Mesenchymal stem cell (in vitro differentiated cells and primary cell): ENCODE measurements around the gene GRK4.
"Not testable (repeated sequence)": the region's sequence is repeated elsewhere in the genome, so short reads cannot be mapped to it uniquely, and the experiment has no call there.

Experiments used
- DNase-seq: peaks from one replicate; pipeline ENCODE4 v3.0.0-alpha.2; 2013
- H2AFZ ChIP-seq: one replicate; pipeline ENCODE4 v1.6.1; 2013; ENCODE audit warnings: low read depth, mild to moderate bottlenecking, control low read depth, inconsistent platforms, low read length, moderate library complexity
- H2AK5ac ChIP-seq: 2 replicates; pipeline ENCODE4 v1.6.1; 2013; ENCODE audit warnings: low read length, moderate library complexity, mild to moderate bottlenecking, inconsistent platforms; ENCODE audit not compliant: severe bottlenecking
- H2BK120ac ChIP-seq: one replicate; pipeline ENCODE4 v1.6.1; 2013; ENCODE audit warnings: low read depth, mild to moderate bottlenecking, inconsistent platforms, low read length, moderate library complexity
- H2BK12ac ChIP-seq, 2 experiments: one replicate each; pipeline ENCODE4 v1.6.1; 2013; ENCODE audit warnings: inconsistent platforms in 2 of 2, low read length in 2 of 2, mild to moderate bottlenecking in 2 of 2, moderate library complexity in 2 of 2, control low read depth in 1 of 2
- H2BK15ac ChIP-seq: one replicate; pipeline ENCODE4 v1.6.1; 2013; ENCODE audit warnings: mild to moderate bottlenecking, low read depth, inconsistent platforms; ENCODE audit not compliant: poor library complexity, severe bottlenecking
- H2BK5ac ChIP-seq: 2 replicates; pipeline ENCODE4 v1.6.1; 2013; ENCODE audit warnings: low read depth, mild to moderate bottlenecking, low read length, control low read depth, inconsistent platforms; ENCODE audit not compliant: poor library complexity, severe bottlenecking
- H3K14ac ChIP-seq, 2 experiments: one replicate each; pipeline ENCODE4 v1.6.1; 2013; ENCODE audit warnings: inconsistent platforms in 2 of 2, low read length in 2 of 2, control low read depth in 1 of 2, mild to moderate bottlenecking in 1 of 2, moderate library complexity in 1 of 2
- H3K18ac ChIP-seq, 2 experiments: one replicate each; pipeline ENCODE4 v1.6.1; 2013; ENCODE audit warnings: inconsistent platforms in 2 of 2, low read length in 2 of 2, control low read depth in 1 of 2, low read depth in 1 of 2, mild to moderate bottlenecking in 1 of 2
- H3K23ac ChIP-seq, 2 experiments: one replicate each; pipeline ENCODE4 v1.6.1; 2013; ENCODE audit warnings: inconsistent platforms in 2 of 2, low read length in 2 of 2, mild to moderate bottlenecking in 2 of 2, moderate library complexity in 2 of 2, control low read depth in 1 of 2
- H3K27ac ChIP-seq: 2 replicates; pipeline ENCODE4 v1.5.1; 2013; ENCODE audit warnings: mild to moderate bottlenecking, moderate library complexity, low read length, control low read depth, inconsistent platforms; ENCODE audit not compliant: poor library complexity, severe bottlenecking
- H3K27me3 ChIP-seq, 2 experiments: 2 replicates each; pipeline versions ENCODE4 v1.6.1 to v1.7.0; 2013; ENCODE audit warnings: low read length in 2 of 2, mild to moderate bottlenecking in 2 of 2, moderate library complexity in 2 of 2, control low read depth in 1 of 2, inconsistent platforms in 1 of 2; ENCODE audit not compliant: control insufficient read depth in 1 of 2, insufficient read depth in 1 of 2
- H3K36me3 ChIP-seq, 2 experiments: 2 replicates each; pipeline versions ENCODE4 v1.6.1 to v1.7.0; 2013; ENCODE audit warnings: low read length in 2 of 2, control low read depth in 1 of 2, inconsistent platforms in 1 of 2, low read depth in 1 of 2, mild to moderate bottlenecking in 1 of 2; ENCODE audit not compliant: insufficient read depth in 2 of 2, control insufficient read depth in 1 of 2
- H3K4ac ChIP-seq, 2 experiments: one replicate each; pipeline ENCODE4 v1.6.1; 2013; ENCODE audit warnings: inconsistent platforms in 2 of 2, low read length in 2 of 2, mild to moderate bottlenecking in 2 of 2, moderate library complexity in 2 of 2, control low read depth in 1 of 2, low read depth in 1 of 2
- H3K4me1 ChIP-seq: 2 replicates; pipeline ENCODE4 v1.6.1; 2013; ENCODE audit warnings: low read depth, low read length, control low read depth; ENCODE audit not compliant: control insufficient read depth, insufficient read depth
- H3K4me2 ChIP-seq: 2 replicates; pipeline ENCODE4 v1.6.1; 2013; ENCODE audit warnings: low read length, mild to moderate bottlenecking, inconsistent platforms; ENCODE audit not compliant: poor library complexity, severe bottlenecking
- H3K4me3 ChIP-seq, 2 experiments: 2 replicates each; pipeline versions ENCODE4 v1.5.1 to v1.7.0; 2013; ENCODE audit warnings: low read length in 2 of 2, mild to moderate bottlenecking in 2 of 2, control low read depth in 1 of 2, low read depth in 1 of 2; ENCODE audit not compliant: insufficient read depth in 1 of 2
- H3K79me1 ChIP-seq: replicated peaks from 2 replicates; pipeline ENCODE4 v1.6.1; 2013; ENCODE audit warnings: mild to moderate bottlenecking, control low read depth, low read length, inconsistent platforms; ENCODE audit not compliant: poor library complexity, severe bottlenecking
- H3K9ac ChIP-seq: 2 replicates; pipeline ENCODE4 v1.7.0; 2013; ENCODE audit warnings: mild to moderate bottlenecking, low read length, moderate library complexity
- H3K9me3 ChIP-seq: 2 replicates; pipeline ENCODE4 v1.7.0; 2013; ENCODE audit warnings: mild to moderate bottlenecking, low read length; ENCODE audit not compliant: control insufficient read depth
- H4K8ac ChIP-seq: one replicate; pipeline ENCODE4 v1.6.1; 2013; ENCODE audit warnings: inconsistent platforms, mild to moderate bottlenecking, low read length, moderate library complexity
- H4K91ac ChIP-seq: one replicate; pipeline ENCODE4 v1.6.1; 2013; ENCODE audit warnings: mild to moderate bottlenecking, low read length, inconsistent platforms
- WGBS: methylation state at CpG from one replicate; pipeline ENCODE4 v1.1.7; 2013; ENCODE audit warnings: mixed read lengths; 5-methylcytosine and 5-hydroxymethylcytosine counted together

The GRK4 gene

GRCh38 chr4:2938411-2938810 lies 25.0 kb upstream of the GRK4 start:
- not testable (repeated sequence) for H4K91ac ChIP-seq, H3K23ac ChIP-seq, H3K27ac ChIP-seq, H3K4me3 ChIP-seq, H3K14ac ChIP-seq, H2AK5ac ChIP-seq, H3K9me3 ChIP-seq, H3K27me3 ChIP-seq, H2BK15ac ChIP-seq, H3K4ac ChIP-seq, H3K4me2 ChIP-seq, H2AFZ ChIP-seq, H4K8ac ChIP-seq, DNase-seq, H2BK5ac ChIP-seq, H3K9ac ChIP-seq, H3K18ac ChIP-seq, H2BK12ac ChIP-seq, H2BK120ac ChIP-seq
- peaks cover 68 to 71% of the 10 kb centered on the region in 2 experiments for H3K36me3 ChIP-seq
- peaks cover 26% of the 10 kb centered on the region for H3K79me1 ChIP-seq
- peaks cover 31% of the 10 kb centered on the region for H3K4me1 ChIP-seq
- 97% methylated on average over 9 of the region's 10 CpGs for WGBS

GRCh38 chr4:2938906-2939305 lies 24.5 kb upstream of the GRK4 start:
- no peaks in the 10 kb centered on the region for H3K27me3 ChIP-seq
- H2BK120ac ChIP-seq = no peak overlapping the region
- no peak overlapping the region for H3K4ac ChIP-seq
- no peak overlapping the region for H2BK12ac ChIP-seq
- H3K9me3 ChIP-seq = no peaks in the 10 kb centered on the region
- no peak overlapping the region for H2AFZ ChIP-seq
- no peak overlapping the region for H3K4me3 ChIP-seq
- H3K18ac ChIP-seq = no peak overlapping the region
- no peak overlapping the region for H2BK15ac ChIP-seq
- H3K4me2 ChIP-seq = no peak overlapping the region
- no peak overlapping the region for H3K14ac ChIP-seq
- H3K23ac ChIP-seq = no peak overlapping the region
- H2AK5ac ChIP-seq = no peak overlapping the region
- H3K27ac ChIP-seq = no peak overlapping the region
- H4K91ac ChIP-seq = no peak overlapping the region
- DNase-seq = no peak
- H4K8ac ChIP-seq = no peak overlapping the region
- WGBS = 96% methylated on average over 14 of the region's 14 CpGs
- peaks cover 26% of the 10 kb centered on the region for H3K4me1 ChIP-seq
- H2BK5ac ChIP-seq = no peak overlapping the region
- H3K79me1 ChIP-seq = peaks cover 25% of the 10 kb centered on the region
- H3K9ac ChIP-seq = no peak overlapping the region
- peaks cover 72 to 76% of the 10 kb centered on the region in 2 experiments for H3K36me3 ChIP-seq

GRCh38 chr4:2939383-2940243 lies 23.8 kb upstream of the GRK4 start:
- DNase-seq = no peak
- Histone ChIP-seq H3K79me1 (peaks cover 25% of the 10 kb centered on the region), H2BK12ac (no peak overlapping the region), H3K23ac (no peak overlapping the region), H3K9me3 (no peaks in the 10 kb centered on the region), H3K4me2 (no peak overlapping the region), H3K4me3 (no peak overlapping the region), H4K8ac (no peak overlapping the region), H3K18ac (no peak overlapping the region), H2AFZ (no peak overlapping the region), H3K36me3 (peaks cover 75 to 82% of the 10 kb centered on the region in 2 experiments), H3K27ac (no peak overlapping the region), H3K27me3 (no peaks in the 10 kb centered on the region), H3K4ac (no peak overlapping the region), H3K14ac (no peak overlapping the region), H3K4me1 (peaks cover 26% of the 10 kb centered on the region), H4K91ac (no peak overlapping the region), H2BK120ac (no peak overlapping the region), H2AK5ac (no peak overlapping the region), H2BK5ac (no peak overlapping the region), H2BK15ac (no peak overlapping the region), H3K9ac (no peak overlapping the region)
- WGBS = 95% methylated on average over 30 of the region's 30 CpGs

- Histone ChIP-seq H3K4me1 (peaks cover 23% of the 10 kb centered on the region), H2AK5ac (no peak overlapping the region), H4K91ac (peak overlapping the region; percentile 3), H3K27me3 (no peaks in the 10 kb centered on the region), H3K79me1 (peaks cover 28% of the 10 kb centered on the region), H4K8ac (no peak overlapping the region), H3K4ac (no peak overlapping the region), H3K18ac (no peak overlapping the region), H3K36me3 (peaks cover 81 to 91% of the 10 kb centered on the region in 2 experiments), H2BK5ac (no peak overlapping the region), H3K9me3 (no peaks in the 10 kb centered on the region), H2BK15ac (no peak overlapping the region), H2AFZ (no peak overlapping the region), H2BK12ac (no peak overlapping the region), H3K14ac (no peak overlapping the region), H3K23ac (no peak overlapping the region), H2BK120ac (no peak overlapping the region), H3K4me2 (no peak overlapping the region), H3K27ac (no peak overlapping the region), H3K4me3 (no peak overlapping the region), H3K9ac (no peak overlapping the region)
- no peak for DNase-seq
- 95% methylated on average over 29 of the region's 29 CpGs for WGBS
Measured at GRCh38 chr4:2940267-2941137, 22.9 kb upstream of the GRK4 start.
